HepG2 (cell line): ENCODE data around the gene VDR. TPM values are rescaled to one million over a fixed set of nuclear protein-coding genes. Genes with fewer than 3 reads are reported as not detected.

Source experiments
- ARNT2 ChIP-seq: sonication (generic); formaldehyde crosslinking; IDR thresholded peaks from 2 replicates; pipeline ENCODE4 v1.8.0; 2022; ENCODE audit warnings: mild to moderate bottlenecking, low read depth, missing genetic modification reagents, moderate library complexity
- CEBPB ChIP-seq: IDR thresholded peaks from 2 replicates; pipeline ENCODE4 v1.6.1; 2011; ENCODE audit warnings: low read depth, low read length, improper control_type of control experiment, borderline replicate concordance
- GABPB1 ChIP-seq: IDR thresholded peaks from 2 replicates; pipeline ENCODE4 v1.6.1; 2016; ENCODE audit warnings: mild to moderate bottlenecking, missing genetic modification reagents, moderate library complexity, missing compliant biosample characterization
- HMGXB4 ChIP-seq, 2 experiments: sonication (generic) in 1 of 2; formaldehyde crosslinking in 1 of 2; IDR thresholded peaks; 2 replicates each; pipeline versions ENCODE4 v1.4.0 to v1.6.1; 2018 to 2020; ENCODE audit warnings: missing genetic modification reagents in 2 of 2, borderline replicate concordance in 1 of 2, low read depth in 1 of 2, mild to moderate bottlenecking in 1 of 2, missing biosample characterization in 1 of 2
- LBX2 ChIP-seq: sonication (generic); formaldehyde crosslinking; IDR thresholded peaks from 2 replicates; pipeline ENCODE4 v1.5.0; 2020; ENCODE audit warnings: missing genetic modification reagents, mild to moderate bottlenecking, borderline replicate concordance
- MLLT10 ChIP-seq: sonication (generic); formaldehyde crosslinking; IDR thresholded peaks from 2 replicates; pipeline ENCODE4 v1.4.0; 2020; ENCODE audit warnings: missing genetic modification reagents
- MYNN ChIP-seq: sonication (generic); formaldehyde crosslinking; IDR thresholded peaks from 2 replicates; pipeline ENCODE4 v1.4.0; 2020; ENCODE audit warnings: mild to moderate bottlenecking, low read depth, missing genetic modification reagents
- NCOR1 ChIP-seq: fragments of 200-600 bp; sonication (generic); IDR thresholded peaks from 2 replicates; pipeline ENCODE4 v1.7.0; 2017; ENCODE audit warnings: antibody characterized with exemption, low read length, borderline replicate concordance
- NR2F6 ChIP-seq, 2 experiments: IDR thresholded peaks; 2 replicates each; pipeline ENCODE4 v1.6.1; 2016; ENCODE audit warnings: antibody characterized with exemption in 1 of 2, mild to moderate bottlenecking in 1 of 2
- SMAD1 ChIP-seq: sonication (generic); formaldehyde crosslinking; IDR thresholded peaks from 2 replicates; pipeline ENCODE4 v1.4.0; 2020; ENCODE audit warnings: missing genetic modification reagents, low read depth, mild to moderate bottlenecking, borderline replicate concordance
- SMARCE1 ChIP-seq: fragments of 450-650 bp; IDR thresholded peaks from 2 replicates; pipeline ENCODE4 v1.6.1; 2017; ENCODE audit warnings: borderline replicate concordance
- SP2 ChIP-seq: sonication (generic); formaldehyde crosslinking; IDR thresholded peaks from 2 replicates; pipeline ENCODE4 v1.5.1; 2020; ENCODE audit warnings: mild to moderate bottlenecking, missing genetic modification reagents
- SP4 ChIP-seq: sonication (generic); formaldehyde crosslinking; IDR thresholded peaks from 2 replicates; pipeline ENCODE4 v1.8.1; 2023; ENCODE audit warnings: mild to moderate bottlenecking, missing genetic modification reagents
- SRF ChIP-seq: IDR thresholded peaks from 2 replicates; pipeline ENCODE4 v1.6.1; 2011; ENCODE audit warnings: mild to moderate bottlenecking, low read depth, low read length, moderate library complexity
- ZNF264 ChIP-seq: sonication (generic); formaldehyde crosslinking; IDR thresholded peaks from 2 replicates; pipeline ENCODE4 v1.4.0; 2020; ENCODE audit warnings: missing genetic modification reagents
- ZNF720 ChIP-seq: sonication (generic); formaldehyde crosslinking; IDR thresholded peaks from 2 replicates; pipeline ENCODE4 v1.4.0; 2020; ENCODE audit warnings: missing genetic modification reagents
- polyA plus RNA-seq, 8 experiments: library from polyadenylated mRNA; depleted of rRNA in 3 of 8; stranded (reverse) in 7 of 8; unstranded in 1 of 8; fragments of >200 nt; fragmentation: Illumina TruSeq in 4 of 8; extraction: Trizol in 4 of 8; gene quantifications; 2 replicates each; pipeline versions ENCODE4 v1.2.1 to v1.2.3, GENCODE V29; 2011 to 2016; ENCODE audit warnings: low read depth in 4 of 8, missing spikeins in 1 of 8, mixed read lengths in 1 of 8; ENCODE audit not compliant: insufficient read depth in 1 of 8
- total RNA-seq, 5 experiments: library from RNA; depleted of rRNA; stranded (reverse); fragments of >200 nt; fragmentation: Illumina TruSeq; extraction: Trizol; gene quantifications; 2 replicates each; pipeline ENCODE4 v1.2.3, GENCODE V29; 2016; ENCODE audit warnings: low read depth in 1 of 5
- TF ChIP-seq, protein P1 (sequence below): sonication (generic); formaldehyde crosslinking; IDR thresholded peaks from 2 replicates; pipeline ENCODE4 v1.4.0; 2020; ENCODE audit warnings: mild to moderate bottlenecking, missing genetic modification reagents
- TF ChIP-seq, protein P2 (sequence below): sonication (generic); formaldehyde crosslinking; IDR thresholded peaks from 2 replicates; pipeline ENCODE4 v1.8.0; 2022; ENCODE audit warnings: mild to moderate bottlenecking, missing genetic modification reagents; ENCODE audit not compliant: insufficient replicate concordance
- TF ChIP-seq, protein P3 (sequence below): sonication (generic); formaldehyde crosslinking; IDR thresholded peaks from 2 replicates; pipeline ENCODE4 v1.5.1; 2020; ENCODE audit warnings: missing genetic modification reagents, mild to moderate bottlenecking, borderline replicate concordance

VDR gene
- total and polyA plus RNA-seq, 2 of the 13 experiments (the other 11 are each of a cell fraction or from before 2014, with no cell fraction given): 0.08 to 0.33 TPM

GRCh38 chr12:47852096-47852571 is 52.7 kb downstream of the VDR start (continued):
- TF ChIP-seq, protein P1, sequence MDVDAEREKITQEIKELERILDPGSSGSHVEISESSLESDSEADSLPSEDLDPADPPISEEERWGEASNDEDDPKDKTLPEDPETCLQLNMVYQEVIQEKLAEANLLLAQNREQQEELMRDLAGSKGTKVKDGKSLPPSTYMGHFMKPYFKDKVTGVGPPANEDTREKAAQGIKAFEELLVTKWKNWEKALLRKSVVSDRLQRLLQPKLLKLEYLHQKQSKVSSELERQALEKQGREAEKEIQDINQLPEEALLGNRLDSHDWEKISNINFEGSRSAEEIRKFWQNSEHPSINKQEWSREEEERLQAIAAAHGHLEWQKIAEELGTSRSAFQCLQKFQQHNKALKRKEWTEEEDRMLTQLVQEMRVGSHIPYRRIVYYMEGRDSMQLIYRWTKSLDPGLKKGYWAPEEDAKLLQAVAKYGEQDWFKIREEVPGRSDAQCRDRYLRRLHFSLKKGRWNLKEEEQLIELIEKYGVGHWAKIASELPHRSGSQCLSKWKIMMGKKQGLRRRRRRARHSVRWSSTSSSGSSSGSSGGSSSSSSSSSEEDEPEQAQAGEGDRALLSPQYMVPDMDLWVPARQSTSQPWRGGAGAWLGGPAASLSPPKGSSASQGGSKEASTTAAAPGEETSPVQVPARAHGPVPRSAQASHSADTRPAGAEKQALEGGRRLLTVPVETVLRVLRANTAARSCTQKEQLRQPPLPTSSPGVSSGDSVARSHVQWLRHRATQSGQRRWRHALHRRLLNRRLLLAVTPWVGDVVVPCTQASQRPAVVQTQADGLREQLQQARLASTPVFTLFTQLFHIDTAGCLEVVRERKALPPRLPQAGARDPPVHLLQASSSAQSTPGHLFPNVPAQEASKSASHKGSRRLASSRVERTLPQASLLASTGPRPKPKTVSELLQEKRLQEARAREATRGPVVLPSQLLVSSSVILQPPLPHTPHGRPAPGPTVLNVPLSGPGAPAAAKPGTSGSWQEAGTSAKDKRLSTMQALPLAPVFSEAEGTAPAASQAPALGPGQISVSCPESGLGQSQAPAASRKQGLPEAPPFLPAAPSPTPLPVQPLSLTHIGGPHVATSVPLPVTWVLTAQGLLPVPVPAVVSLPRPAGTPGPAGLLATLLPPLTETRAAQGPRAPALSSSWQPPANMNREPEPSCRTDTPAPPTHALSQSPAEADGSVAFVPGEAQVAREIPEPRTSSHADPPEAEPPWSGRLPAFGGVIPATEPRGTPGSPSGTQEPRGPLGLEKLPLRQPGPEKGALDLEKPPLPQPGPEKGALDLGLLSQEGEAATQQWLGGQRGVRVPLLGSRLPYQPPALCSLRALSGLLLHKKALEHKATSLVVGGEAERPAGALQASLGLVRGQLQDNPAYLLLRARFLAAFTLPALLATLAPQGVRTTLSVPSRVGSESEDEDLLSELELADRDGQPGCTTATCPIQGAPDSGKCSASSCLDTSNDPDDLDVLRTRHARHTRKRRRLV (CRISPR knock-in tag): no peak
- TF ChIP-seq ARNT2: no peak
- no peak for TF ChIP-seq SP4 (CRISPR knock-in tag)
- no peak for TF ChIP-seq SRF
- no peak for TF ChIP-seq SMAD1 (CRISPR knock-in tag)
- no peak for TF ChIP-seq CEBPB
- no peak for TF ChIP-seq NR2F6 (IDR thresholded peaks at IDR 0.05)
- no peak for TF ChIP-seq NR2F6 (CRISPR knock-in tag; IDR thresholded peaks at IDR 0.05)
- TF ChIP-seq GABPB1 (CRISPR knock-in tag): no peak
- TF ChIP-seq MYNN (CRISPR knock-in tag): no peak
- TF ChIP-seq, protein P2, sequence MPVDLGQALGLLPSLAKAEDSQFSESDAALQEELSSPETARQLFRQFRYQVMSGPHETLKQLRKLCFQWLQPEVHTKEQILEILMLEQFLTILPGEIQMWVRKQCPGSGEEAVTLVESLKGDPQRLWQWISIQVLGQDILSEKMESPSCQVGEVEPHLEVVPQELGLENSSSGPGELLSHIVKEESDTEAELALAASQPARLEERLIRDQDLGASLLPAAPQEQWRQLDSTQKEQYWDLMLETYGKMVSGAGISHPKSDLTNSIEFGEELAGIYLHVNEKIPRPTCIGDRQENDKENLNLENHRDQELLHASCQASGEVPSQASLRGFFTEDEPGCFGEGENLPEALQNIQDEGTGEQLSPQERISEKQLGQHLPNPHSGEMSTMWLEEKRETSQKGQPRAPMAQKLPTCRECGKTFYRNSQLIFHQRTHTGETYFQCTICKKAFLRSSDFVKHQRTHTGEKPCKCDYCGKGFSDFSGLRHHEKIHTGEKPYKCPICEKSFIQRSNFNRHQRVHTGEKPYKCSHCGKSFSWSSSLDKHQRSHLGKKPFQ: no peak
- no peak for TF ChIP-seq ZNF720 (CRISPR knock-in tag)
- no peak for TF ChIP-seq MLLT10
- TF ChIP-seq SMARCE1: no peak
- TF ChIP-seq NCOR1: no peak; the same call in 1 of the 2 replicates
- 0 out of 2 replicates have a peak, but pooled peaks have one; percentile 41 for TF ChIP-seq ZNF264
- TF ChIP-seq SP2 (CRISPR knock-in tag): no peak
- TF ChIP-seq, protein P3, sequence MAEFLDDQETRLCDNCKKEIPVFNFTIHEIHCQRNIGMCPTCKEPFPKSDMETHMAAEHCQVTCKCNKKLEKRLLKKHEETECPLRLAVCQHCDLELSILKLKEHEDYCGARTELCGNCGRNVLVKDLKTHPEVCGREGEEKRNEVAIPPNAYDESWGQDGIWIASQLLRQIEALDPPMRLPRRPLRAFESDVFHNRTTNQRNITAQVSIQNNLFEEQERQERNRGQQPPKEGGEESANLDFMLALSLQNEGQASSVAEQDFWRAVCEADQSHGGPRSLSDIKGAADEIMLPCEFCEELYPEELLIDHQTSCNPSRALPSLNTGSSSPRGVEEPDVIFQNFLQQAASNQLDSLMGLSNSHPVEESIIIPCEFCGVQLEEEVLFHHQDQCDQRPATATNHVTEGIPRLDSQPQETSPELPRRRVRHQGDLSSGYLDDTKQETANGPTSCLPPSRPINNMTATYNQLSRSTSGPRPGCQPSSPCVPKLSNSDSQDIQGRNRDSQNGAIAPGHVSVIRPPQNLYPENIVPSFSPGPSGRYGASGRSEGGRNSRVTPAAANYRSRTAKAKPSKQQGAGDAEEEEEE (CRISPR knock-in tag): no peak
- TF ChIP-seq LBX2 (CRISPR knock-in tag): no peak
- TF ChIP-seq HMGXB4 (CRISPR knock-in tag; IDR thresholded peaks at IDR 0.05; ENCODE audit: borderline replicate concordance in 1 of 2, low read depth in 1 of 2): 0 out of 4 replicates have a peak, but pooled peaks of 1 of the 2 experiments have one; percentile 32
